H9 (cell line): ENCODE results near the gene EXOSC2. TPM values are rescaled to one million over a fixed set of nuclear protein-coding genes. Genes with fewer than 3 reads are reported as not detected.

ENCODE experiments used
- DNase-seq: peaks from one replicate; pipeline ENCODE4 v3.0.0-alpha.2; 2017
- H2AFZ ChIP-seq: one replicate; pipeline ENCODE4 v1.6.1; 2013; ENCODE audit warnings: mild to moderate bottlenecking, low read length, control low read depth, moderate library complexity
- H2AK5ac ChIP-seq: 2 replicates; pipeline ENCODE4 v1.6.1; 2013; ENCODE audit warnings: low read length, control low read depth, mixed read lengths; ENCODE audit not compliant: insufficient read length
- H2BK120ac ChIP-seq: one replicate; pipeline ENCODE4 v1.6.1; 2013; ENCODE audit warnings: low read depth, mild to moderate bottlenecking, low read length, control low read depth, inconsistent platforms; ENCODE audit not compliant: poor library complexity, severe bottlenecking
- H2BK12ac ChIP-seq: 2 replicates; pipeline ENCODE4 v1.6.1; 2013; ENCODE audit warnings: low read length, control low read depth, mixed read lengths, low read depth; ENCODE audit not compliant: insufficient read length
- H2BK15ac ChIP-seq: 2 replicates; pipeline ENCODE4 v1.6.1; 2013; ENCODE audit warnings: low read depth, low read length, control low read depth
- H2BK20ac ChIP-seq: one replicate; pipeline ENCODE4 v1.6.1; 2013; ENCODE audit warnings: low read depth, mild to moderate bottlenecking, low read length, control low read depth, inconsistent platforms; ENCODE audit not compliant: poor library complexity, severe bottlenecking
- H2BK5ac ChIP-seq: 2 replicates; pipeline ENCODE4 v1.6.1; 2013; ENCODE audit warnings: low read length, control low read depth, mixed read lengths; ENCODE audit not compliant: insufficient read length
- H3K14ac ChIP-seq: 2 replicates; pipeline ENCODE4 v1.6.1; 2013; ENCODE audit warnings: low read length, control low read depth; ENCODE audit not compliant: insufficient read depth
- H3K18ac ChIP-seq: 2 replicates; pipeline ENCODE4 v1.6.1; 2013; ENCODE audit warnings: low read depth, mild to moderate bottlenecking, mixed read lengths, low read length, control low read depth; ENCODE audit not compliant: insufficient read length
- H3K23ac ChIP-seq: 2 replicates; pipeline ENCODE4 v1.6.1; 2013; ENCODE audit warnings: low read length, control low read depth, mixed read lengths, low read depth; ENCODE audit not compliant: insufficient read length
- H3K23me2 ChIP-seq: 2 replicates; pipeline ENCODE4 v1.6.1; 2013; ENCODE audit warnings: low read depth, mild to moderate bottlenecking, mixed read lengths, low read length, control low read depth; ENCODE audit not compliant: insufficient read length, poor library complexity, severe bottlenecking
- H3K27ac ChIP-seq: 2 replicates; pipeline ENCODE4 v1.5.1; 2013; ENCODE audit warnings: low read length, control low read depth, mixed read lengths, low read depth; ENCODE audit not compliant: insufficient read length
- H3K27me3 ChIP-seq: 2 replicates; pipeline ENCODE4 v1.6.1; 2013; ENCODE audit warnings: low read length, control low read depth, inconsistent platforms; ENCODE audit not compliant: insufficient read depth
- H3K4ac ChIP-seq: 2 replicates; pipeline ENCODE4 v1.6.1; 2013; ENCODE audit warnings: low read depth, mild to moderate bottlenecking, control low read depth, inconsistent platforms, low read length, moderate library complexity
- H3K4me1 ChIP-seq: 2 replicates; pipeline ENCODE4 v1.6.1; 2013; ENCODE audit warnings: low read length, control low read depth, inconsistent platforms; ENCODE audit not compliant: insufficient read depth
- H3K4me2 ChIP-seq: 2 replicates; pipeline ENCODE4 v1.6.1; 2013; ENCODE audit warnings: low read length, control low read depth, mixed read lengths; ENCODE audit not compliant: insufficient read length, insufficient read depth
- H3K56ac ChIP-seq: 2 replicates; pipeline ENCODE4 v1.6.1; 2013; ENCODE audit warnings: low read depth, mild to moderate bottlenecking, mixed read lengths, low read length, control low read depth; ENCODE audit not compliant: insufficient read length
- H3K79me1 ChIP-seq: 2 replicates; pipeline ENCODE4 v1.6.1; 2013; ENCODE audit warnings: low read depth, mild to moderate bottlenecking, moderate library complexity, low read length, control low read depth, inconsistent platforms; ENCODE audit not compliant: insufficient read depth, poor library complexity, severe bottlenecking
- H3K79me2 ChIP-seq: 2 replicates; pipeline ENCODE4 v1.6.1; 2013; ENCODE audit warnings: low read length, control low read depth, inconsistent platforms; ENCODE audit not compliant: insufficient read depth
- H3K9ac ChIP-seq: 2 replicates; pipeline ENCODE4 v1.6.1; 2013; ENCODE audit warnings: low read length, control low read depth, mixed read lengths; ENCODE audit not compliant: insufficient read length; ENCODE audit errors: extremely low read depth
- H3K9me3 ChIP-seq: one replicate; pipeline ENCODE4 v1.6.1; 2013; ENCODE audit warnings: low read depth, low read length, inconsistent platforms; ENCODE audit not compliant: control insufficient read depth
- H3T11ph ChIP-seq: one replicate; pipeline ENCODE4 v1.6.1; 2013; ENCODE audit warnings: mild to moderate bottlenecking, low read length, control low read depth, inconsistent platforms
- H4K20me1 ChIP-seq: one replicate; pipeline ENCODE4 v1.6.1; 2013; ENCODE audit not compliant: control insufficient read depth, insufficient read length, insufficient read depth
- H4K5ac ChIP-seq: 2 replicates; pipeline ENCODE4 v1.6.1; 2013; ENCODE audit warnings: low read depth, mild to moderate bottlenecking, mixed read lengths, low read length, control low read depth; ENCODE audit not compliant: insufficient read length
- H4K8ac ChIP-seq: replicated peaks from 2 replicates; pipeline ENCODE4 v1.6.1; 2013; ENCODE audit warnings: low read length, control low read depth, mixed read lengths, low read depth; ENCODE audit not compliant: insufficient read length
- H4K91ac ChIP-seq: 2 replicates; pipeline ENCODE4 v1.6.1; 2013; ENCODE audit warnings: low read depth, mild to moderate bottlenecking, moderate library complexity, mixed read lengths, low read length, control low read depth; ENCODE audit not compliant: insufficient read length
- H3K27ac Mint-ChIP-seq, 3 experiments: 2 replicates in 2 of 3; 3 replicates in 1 of 3; pipeline ENCODE4 v1.8.0; 2020 to 2021; ENCODE audit warnings: mixed read lengths in 3 of 3, mild to moderate bottlenecking in 1 of 3, moderate library complexity in 1 of 3
- H3K27me3 Mint-ChIP-seq: 2 replicates; pipeline ENCODE4 v1.8.0; 2021; ENCODE audit warnings: low read depth, mild to moderate bottlenecking, moderate library complexity, mixed read lengths
- H3K36me3 Mint-ChIP-seq, 3 experiments: 2 replicates in 2 of 3; 3 replicates in 1 of 3; pipeline ENCODE4 v1.8.0; 2020 to 2021; ENCODE audit warnings: low read depth in 3 of 3, mixed read lengths in 3 of 3; ENCODE audit not compliant: insufficient read depth in 1 of 3
- H3K4me1 Mint-ChIP-seq, 2 experiments: 2 replicates each; pipeline ENCODE4 v1.8.0; 2020; ENCODE audit warnings: mixed read lengths in 2 of 2
- H3K4me3 Mint-ChIP-seq, 2 experiments: 2 replicates in 1 of 2; 3 replicates in 1 of 2; pipeline ENCODE4 v1.8.0; 2020 to 2021; ENCODE audit warnings: mild to moderate bottlenecking in 2 of 2, mixed read lengths in 2 of 2, moderate library complexity in 1 of 2
- H3K9me3 Mint-ChIP-seq, 2 experiments: 2 replicates in 1 of 2; 3 replicates in 1 of 2; pipeline ENCODE4 v1.8.0; 2020; ENCODE audit warnings: mild to moderate bottlenecking in 2 of 2, mixed read lengths in 2 of 2, moderate library complexity in 1 of 2
- CTCF ChIP-seq: fragments of 200-600 bp; sonication (generic); conservative IDR thresholded peaks from 3 replicates; pipeline ENCODE4 v1.8.0; 2021; ENCODE audit warnings: antibody characterized with exemption, mild to moderate bottlenecking
- WGBS: extraction: QIAGEN DNeasy Blood & Tissue Kit; methylation state at CpG from one replicate; pipeline ENCODE4 v1.1.7; 2013; ENCODE audit warnings: missing lambda C conversion rate, low lambda C conversion rate, mixed read lengths; ENCODE audit not compliant: insufficient read length; ENCODE audit errors: extremely low coverage; 5-methylcytosine and 5-hydroxymethylcytosine counted together
- total RNA-seq: library from RNA; stranded (reverse); gene quantifications from 2 replicates; pipeline ENCODE4 v1.2.1, GENCODE V29; 2021

EXOSC2 gene
- total RNA-seq, 1 experiment from 2014 or later, result 94.5 TPM

GRCh38 chr9:130687615-130688014, 6.0 kb upstream of the EXOSC2 start:
- Mint-ChIP-seq H3K36me3 (no peaks in the 10 kb centered on the region; a peak in 1 of 7 replicates), H3K27me3 (peaks cover 4% of the 10 kb centered on the region)

More at GRCh38 chr9:130687615-130688014, 6.0 kb upstream of the EXOSC2 start:
- no peaks in the 10 kb centered on the region for H3K23me2 ChIP-seq
- no peaks in the 10 kb centered on the region for H3K9me3 ChIP-seq
- no peak overlapping the region for H3K18ac ChIP-seq
- H3K56ac ChIP-seq, result no peak overlapping the region
- WGBS, result no CpG with 5 or more reads among the region's 2 CpGs
- H2AFZ ChIP-seq, result no peak overlapping the region
- Mint-ChIP-seq H3K4me3 (no peak overlapping the region), H3K9me3 (peaks cover 8 to 10% of the 10 kb centered on the region in 2 experiments), H3K4me1 (peaks cover 20 to 34% of the 10 kb centered on the region in 2 experiments), H3K27ac (no peak overlapping the region)
- no peak overlapping the region for H4K91ac ChIP-seq
- no peak overlapping the region for H4K5ac ChIP-seq
- no peaks in the 10 kb centered on the region for H3K27me3 ChIP-seq
- no peak overlapping the region for H3K23ac ChIP-seq
- no peaks in the 10 kb centered on the region; the same call in 1 of the 2 replicates for H3K4me1 ChIP-seq
- no peak overlapping the region for H2BK120ac ChIP-seq
- H3K79me1 ChIP-seq, result no peaks in the 10 kb centered on the region
- no peak overlapping the region for H3K27ac ChIP-seq
- no peak overlapping the region for H3K4ac ChIP-seq
- H2BK20ac ChIP-seq, result no peak overlapping the region
- no peak overlapping the region for H2BK15ac ChIP-seq
- DNase-seq, result no peak
- H3K9ac ChIP-seq, result no peak overlapping the region
- H3K4me2 ChIP-seq, result no peak overlapping the region
- no peak overlapping the region for H4K8ac ChIP-seq
- no peak overlapping the region for H2AK5ac ChIP-seq
- no peak overlapping the region for H3T11ph ChIP-seq
- no peak overlapping the region for H2BK12ac ChIP-seq
- no peak overlapping the region for H3K14ac ChIP-seq
- H2BK5ac ChIP-seq, result no peak overlapping the region
- no peaks in the 10 kb centered on the region for H3K79me2 ChIP-seq
- no peak for TF ChIP-seq CTCF
- H4K20me1 ChIP-seq, result no peaks in the 10 kb centered on the region
